Measurements from ENCODE around the gene MMP23B. TPM values are rescaled to one million over a fixed set of nuclear protein-coding genes. Genes with fewer than 3 reads are reported as not detected.
A peak's percentile ranks its signal among the peaks of the same experiment; 100 is the strongest.

Gene MMP23B
- total RNA-seq, 1 experiment from 2014 or later = 0.67 TPM

DNA sequence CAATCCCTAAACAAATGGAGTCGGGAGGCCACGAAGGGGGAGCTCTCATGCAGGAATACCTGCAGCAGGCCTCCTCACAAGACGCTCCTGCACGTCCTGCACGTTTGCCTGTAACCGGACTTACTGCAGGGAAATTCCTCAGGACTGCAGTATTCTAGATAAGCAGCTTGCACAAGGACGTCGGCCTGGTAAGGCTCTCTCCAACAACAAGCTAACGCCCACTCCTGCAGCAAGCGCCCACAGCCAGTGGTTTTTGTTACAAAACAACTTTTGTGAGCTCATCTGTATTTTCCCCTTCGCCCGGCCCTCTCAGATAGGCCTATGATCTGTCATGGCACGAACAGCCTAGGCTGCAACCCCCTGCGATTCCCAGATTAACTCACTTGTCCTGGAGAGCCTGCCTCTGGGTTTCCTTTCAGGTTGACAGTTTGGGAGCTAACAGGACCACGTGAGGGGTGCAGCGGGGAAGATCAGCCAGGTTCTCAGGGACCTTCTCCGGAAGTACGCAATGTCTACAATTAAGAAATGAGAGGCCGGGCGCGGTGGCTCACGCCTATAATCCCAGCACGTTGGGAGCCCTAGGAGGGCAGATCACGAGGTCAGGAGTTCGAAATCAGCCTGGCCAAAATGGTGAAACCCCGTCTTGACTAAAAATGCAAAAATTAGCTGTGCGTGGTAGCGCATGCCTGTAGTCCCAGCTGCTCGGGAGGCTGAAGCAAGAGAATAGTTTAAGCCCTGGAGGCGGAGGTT, 17.6 kb upstream of the MMP23B start:
- ChIA-PET CTCF (no interaction called here), POLR2A (ENCODE audit: low non-redundant PET) (no interaction called here)
- no peaks in the 10 kb centered on the region for H3K36me3 ChIP-seq (ENCODE audit: insufficient read depth, low read length, poor library complexity, severe bottlenecking)
- TF ChIP-seq CTCF (conservative IDR thresholded peaks at IDR 0.05; ENCODE audit: low read depth, low read length) (no peak), EZH2 (IDR thresholded peaks at IDR 0.05; ENCODE audit: borderline replicate concordance, low read depth, low read length, poor library complexity, severe bottlenecking) (no peak)
- intact Hi-C loops (cut with micrococcal nuclease; ENCODE audit: unreplicated experiment) = no loop called here
- H3K27me3 ChIP-seq (replicated peaks; ENCODE audit: insufficient read depth, low read depth, low read length, poor library complexity) = no peaks in the 10 kb centered on the region
- H3K4me3 ChIP-seq (ENCODE audit: low read depth, low read length, poor library complexity, severe bottlenecking) = peak overlapping the region; percentile 90
- TSS peak; percentile 62 for BruUV-seq (replicated peaks)
- peak overlapping the region; percentile 100 for H3K27ac ChIP-seq (ENCODE audit: low read depth, low read length, poor library complexity, severe bottlenecking)
- H3K4me1 ChIP-seq (ENCODE audit: insufficient read depth, low read length, poor library complexity, severe bottlenecking) = peaks cover 7% of the 10 kb centered on the region
- no peaks in the 10 kb centered on the region for H3K9me3 ChIP-seq (ENCODE audit: low read depth, low read length, poor library complexity, severe bottlenecking)
- peak; percentile 58 for DNase-seq (ENCODE audit: low spot score)

GRCh38 chr1:1614954-1615255, 17.1 kb upstream of the MMP23B start:
- Histone ChIP-seq H3K9me3 (ENCODE audit: low read depth, low read length, poor library complexity, severe bottlenecking) (no peaks in the 10 kb centered on the region), H3K27me3 (replicated peaks; ENCODE audit: insufficient read depth, low read depth, low read length, poor library complexity) (no peaks in the 10 kb centered on the region), H3K27ac (ENCODE audit: low read depth, low read length, poor library complexity, severe bottlenecking) (peak overlapping the region; percentile 100), H3K4me1 (ENCODE audit: insufficient read depth, low read length, poor library complexity, severe bottlenecking) (peaks cover 7% of the 10 kb centered on the region), H3K4me3 (ENCODE audit: low read depth, low read length, poor library complexity, severe bottlenecking) (peak overlapping the region; percentile 90), H3K36me3 (ENCODE audit: insufficient read depth, low read length, poor library complexity, severe bottlenecking) (no peaks in the 10 kb centered on the region)
- intact Hi-C loops (cut with micrococcal nuclease; ENCODE audit: unreplicated experiment) = no loop called here
- TF ChIP-seq EZH2 (IDR thresholded peaks at IDR 0.05; ENCODE audit: borderline replicate concordance, low read depth, low read length, poor library complexity, severe bottlenecking) (no peak), CTCF (conservative IDR thresholded peaks at IDR 0.05; ENCODE audit: low read depth, low read length) (no peak)
- no TSS peak for BruUV-seq (replicated peaks)
- CTCF ChIA-PET = no interaction called here
- POLR2A ChIA-PET (ENCODE audit: low non-redundant PET) = no interaction called here
- DNase-seq (ENCODE audit: low spot score) = no peak

GRCh38 chr1:1615256-1616044, 16.5 kb upstream of the MMP23B start, which contains the start of gene MIB2:
MIB2 (plus strand) TSS chr1:1615500; CDS start chr1:1623453, 7,953 bp downstream.
- peaks cover 7% of the 10 kb centered on the region for H3K4me1 ChIP-seq (ENCODE audit: insufficient read depth, low read length, poor library complexity, severe bottlenecking)
- ChIA-PET CTCF (no interaction called here), POLR2A (ENCODE audit: low non-redundant PET) (interaction anchor here (0.6 kb wide), 2 partner anchors 16 to 784 kb away, joined by 3 to 4 read pairs; no protein-coding TSS in a partner anchor)
- H3K27ac ChIP-seq (ENCODE audit: low read depth, low read length, poor library complexity, severe bottlenecking) = peak within 1 kb of the TSS; percentile 100
- BruUV-seq (replicated peaks) = no TSS peak
- no peaks in the 10 kb centered on the region for H3K9me3 ChIP-seq (ENCODE audit: low read depth, low read length, poor library complexity, severe bottlenecking)
- H3K36me3 ChIP-seq (ENCODE audit: insufficient read depth, low read length, poor library complexity, severe bottlenecking) = no peaks in the 10 kb centered on the region
- TF ChIP-seq CTCF (conservative IDR thresholded peaks at IDR 0.05; ENCODE audit: low read depth, low read length) (no peak), EZH2 (IDR thresholded peaks at IDR 0.05; ENCODE audit: borderline replicate concordance, low read depth, low read length, poor library complexity, severe bottlenecking) (no peak)
- DNase-seq (ENCODE audit: low spot score) = peak; percentile 99
- no peaks in the 10 kb centered on the region for H3K27me3 ChIP-seq (replicated peaks; ENCODE audit: insufficient read depth, low read depth, low read length, poor library complexity)
- intact Hi-C loops (cut with micrococcal nuclease; ENCODE audit: unreplicated experiment) = no loop called here
- H3K4me3 ChIP-seq (ENCODE audit: low read depth, low read length, poor library complexity, severe bottlenecking) = peak within 1 kb of the TSS; percentile 90
